CD4-positive, alpha-beta T cell (primary cell): ENCODE measurements around the gene ARHGAP26. TPM values are rescaled to one million over a fixed set of nuclear protein-coding genes. Genes with fewer than 3 reads are reported as not detected.

ENCODE experiments used
- ATAC-seq: fragments of 200-7000 bp; cut with Tn5 transposase; one replicate; pipeline ENCODE4 v1.10.0; 2022; ENCODE audit warnings: mild to moderate bottlenecking; ENCODE audit not compliant: poor library complexity
- CTCF ChIA-PET: fragments of 350-600 bp; sonication (Branson Sonifier 250); formaldehyde crosslinking; loops from one replicate; lab custom pipeline; 2021; ENCODE audit warnings: antibody characterized with exemption, inconsistent platforms; lab: Charles Lee
- POLR2A ChIA-PET: fragments of 350-600 bp; sonication (Branson Sonifier 250); formaldehyde crosslinking; loops from one replicate; lab custom pipeline; 2021; ENCODE audit warnings: antibody characterized with exemption, inconsistent platforms; lab: Charles Lee
- DNase-seq, 14 experiments: peaks; one replicate each; pipeline ENCODE4 v3.0.0-alpha.2; 2013 to 2020; ENCODE audit warnings: mixed read lengths in 2 of 14
- H3K27ac ChIP-seq, 2 donors: one replicate each; pipeline versions ENCODE4 v1.5.1 to v1.7.0; 2013; ENCODE audit warnings: low read length in 2 of 2, low read depth in 1 of 2, mild to moderate bottlenecking in 1 of 2
- H3K27me3 ChIP-seq, 2 experiments: 1 replicate in 1 of 2; 2 replicates in 1 of 2; pipeline versions ENCODE4 v1.6.1 to v1.7.0; 2013; ENCODE audit warnings: low read length in 2 of 2, control low read depth in 1 of 2, mild to moderate bottlenecking in 1 of 2, moderate library complexity in 1 of 2; ENCODE audit not compliant: insufficient read depth in 2 of 2, control insufficient read depth in 1 of 2
- H3K36me3 ChIP-seq: one replicate; pipeline ENCODE4 v1.6.1; 2013; ENCODE audit warnings: low read length, control low read depth; ENCODE audit not compliant: insufficient read depth
- H3K4me1 ChIP-seq: one replicate; pipeline ENCODE4 v1.6.1; 2013; ENCODE audit warnings: low read length, control low read depth; ENCODE audit not compliant: insufficient read depth
- H3K4me3 ChIP-seq: one replicate; pipeline ENCODE4 v1.5.1; 2013; ENCODE audit warnings: mild to moderate bottlenecking, low read length, moderate library complexity
- H3K9me3 ChIP-seq, 2 experiments: 1 replicate in 1 of 2; 2 replicates in 1 of 2; pipeline versions ENCODE4 v1.6.1 to v1.7.0; 2013; ENCODE audit warnings: low read length in 2 of 2, mild to moderate bottlenecking in 2 of 2, control low read depth in 1 of 2, moderate library complexity in 1 of 2; ENCODE audit not compliant: control insufficient read depth in 1 of 2, insufficient read depth in 1 of 2
- H3K27ac Mint-ChIP-seq: one replicate; pipeline ENCODE4 v1.8.0; 2020; ENCODE audit warnings: mixed read lengths
- H3K27me3 Mint-ChIP-seq: one replicate; pipeline ENCODE4 v1.8.0; 2021; ENCODE audit warnings: mixed read lengths
- H3K36me3 Mint-ChIP-seq: one replicate; pipeline ENCODE4 v1.8.0; 2021; ENCODE audit warnings: low read depth, mixed read lengths
- H3K4me1 Mint-ChIP-seq: one replicate; pipeline ENCODE4 v1.8.0; 2021; ENCODE audit warnings: low read depth, mixed read lengths
- H3K4me3 Mint-ChIP-seq: one replicate; pipeline ENCODE4 v1.8.0; 2020; ENCODE audit warnings: mild to moderate bottlenecking, mixed read lengths
- H3K9me3 Mint-ChIP-seq: one replicate; pipeline ENCODE4 v1.8.0; 2020; ENCODE audit warnings: mixed read lengths
- CTCF ChIP-seq: fragments of 200-600 bp; IDR thresholded peaks from one replicate; pipeline ENCODE4 v1.8.0; 2022; ENCODE audit warnings: antibody characterized with exemption, mild to moderate bottlenecking
- intact Hi-C, 2 experiments: fragments of 100-400 bp; cut with DNase I in 1 of 2; cut with micrococcal nuclease in 1 of 2; formaldehyde crosslinking; loops; one replicate each; pipeline versions ENCODE4 v1.15.1 to v1.9.0; 2023 to 2025; cut with DNase I, micrococcal nuclease
- total RNA-seq, 174 experiments: library from RNA in 2 of 174; stranded (reverse) in 2 of 174; gene quantifications; one replicate each; pipeline ENCODE4 v1.2.3 and lab custom pipeline; 2021 to 2026

Gene ARHGAP26
- total RNA-seq, 2 experiments from 2014 or later, result 24.9 to 27.3 TPM

- no peaks in the 10 kb centered on the region for H3K4me1 ChIP-seq
- H3K4me3 ChIP-seq, result no peak overlapping the region
- peaks cover 14% of the 10 kb centered on the region for H3K36me3 ChIP-seq
- no peak overlapping the region for H3K4me3 Mint-ChIP-seq
- H3K36me3 Mint-ChIP-seq, result peaks cover 33% of the 10 kb centered on the region
- no peaks in the 10 kb centered on the region for H3K9me3 ChIP-seq
- H3K4me1 Mint-ChIP-seq, result no peaks in the 10 kb centered on the region
- DNase-seq (no peak), ATAC-seq (no peak)
- H3K9me3 Mint-ChIP-seq, result no peaks in the 10 kb centered on the region
- H3K27me3 Mint-ChIP-seq, result no peaks in the 10 kb centered on the region
- no peak overlapping the region for H3K27ac ChIP-seq
- POLR2A ChIA-PET, result interaction anchor here (1.1 kb wide), 1 partner anchor 11 kb away, joined by 4 read pairs; no protein-coding TSS in a partner anchor
- TF ChIP-seq CTCF, result no peak
- no peak overlapping the region for H3K27ac Mint-ChIP-seq
- CTCF ChIA-PET, result no interaction called here
- H3K27me3 ChIP-seq, result no peaks in the 10 kb centered on the region
- intact Hi-C loops, result no loop called here
Measured at GRCh38 chr5:143138839-143139238, 368.7 kb downstream of the ARHGAP26 start.

- peaks cover 28% of the 10 kb centered on the region for H3K36me3 Mint-ChIP-seq
- H3K27me3 ChIP-seq, result no peaks in the 10 kb centered on the region
- POLR2A ChIA-PET, result no interaction called here
- CTCF ChIA-PET, result no interaction called here
- H3K4me1 Mint-ChIP-seq, result no peaks in the 10 kb centered on the region
- no peaks in the 10 kb centered on the region for H3K27me3 Mint-ChIP-seq
- DNase-seq (no peak), ATAC-seq (no peak)
- no peaks in the 10 kb centered on the region for H3K9me3 Mint-ChIP-seq
- H3K4me3 Mint-ChIP-seq, result no peak overlapping the region
- no peaks in the 10 kb centered on the region for H3K9me3 ChIP-seq
- no peak for TF ChIP-seq CTCF
- intact Hi-C loops, result no loop called here
- no peak overlapping the region for H3K27ac Mint-ChIP-seq
- H3K4me3 ChIP-seq, result no peak overlapping the region
- H3K36me3 ChIP-seq, result peaks cover 7% of the 10 kb centered on the region
- no peak overlapping the region for H3K27ac ChIP-seq
- H3K4me1 ChIP-seq, result no peaks in the 10 kb centered on the region
Measured at GRCh38 chr5:143139585-143139984, 369.4 kb downstream of the ARHGAP26 start.

- Histone ChIP-seq H3K27ac (no peak overlapping the region), H3K36me3 (peaks cover 3% of the 10 kb centered on the region), H3K4me3 (no peak overlapping the region), H3K4me1 (no peaks in the 10 kb centered on the region), H3K27me3 (no peaks in the 10 kb centered on the region), H3K9me3 (no peaks in the 10 kb centered on the region)
- intact Hi-C loops, result no loop called here
- H3K27ac Mint-ChIP-seq, result no peak overlapping the region
- POLR2A ChIA-PET, result no interaction called here
- no peak for ATAC-seq
- no peaks in the 10 kb centered on the region for H3K4me1 Mint-ChIP-seq
- peaks cover 17% of the 10 kb centered on the region for H3K36me3 Mint-ChIP-seq
- no peaks in the 10 kb centered on the region for H3K27me3 Mint-ChIP-seq
- TF ChIP-seq CTCF, result no peak
- H3K9me3 Mint-ChIP-seq, result no peaks in the 10 kb centered on the region
- CTCF ChIA-PET, result no interaction called here
- H3K4me3 Mint-ChIP-seq, result no peak overlapping the region
- no peak for DNase-seq
Measured at GRCh38 chr5:143140492-143141203, 370.5 kb downstream of the ARHGAP26 start.
